Eye (tissue), 1 donor: ENCODE results near the gene CATSPER1.

Experiments used
- DNase-seq: peaks from one replicate; pipeline ENCODE4 v3.0.0-alpha.2; 2015

Gene CATSPER1

DNA sequence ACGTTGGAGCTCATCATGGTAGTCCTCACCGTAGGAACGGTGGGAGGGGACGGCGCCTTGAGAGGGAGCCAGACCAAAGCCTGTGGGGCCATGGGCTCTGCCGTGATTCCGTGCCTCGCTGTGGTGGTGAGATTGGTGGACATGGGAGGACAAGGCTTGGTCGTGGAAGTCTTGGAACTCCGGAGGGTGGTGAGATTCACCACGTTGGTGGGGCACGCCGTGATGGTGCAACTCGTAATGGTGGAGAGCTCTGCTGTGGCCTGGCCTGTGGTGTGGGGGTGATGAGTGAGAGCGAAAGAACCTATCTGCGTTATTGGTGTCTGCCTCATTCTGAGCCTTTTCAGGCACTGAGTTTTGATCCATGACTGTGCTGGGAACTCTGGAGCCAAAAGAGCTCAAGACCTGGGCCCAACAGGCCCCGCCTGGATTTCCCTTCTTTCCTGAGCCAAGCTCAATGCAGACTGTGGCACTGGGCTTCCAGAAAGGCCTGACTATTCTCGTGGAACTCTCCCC is at the start of gene CATSPER1:
Gene CATSPER1 (minus strand): TSS at position 463 of the 513 bp plus-strand sequence. CDS start 100 bp downstream, at position 363.
- DNase-seq = no peak

DNA sequence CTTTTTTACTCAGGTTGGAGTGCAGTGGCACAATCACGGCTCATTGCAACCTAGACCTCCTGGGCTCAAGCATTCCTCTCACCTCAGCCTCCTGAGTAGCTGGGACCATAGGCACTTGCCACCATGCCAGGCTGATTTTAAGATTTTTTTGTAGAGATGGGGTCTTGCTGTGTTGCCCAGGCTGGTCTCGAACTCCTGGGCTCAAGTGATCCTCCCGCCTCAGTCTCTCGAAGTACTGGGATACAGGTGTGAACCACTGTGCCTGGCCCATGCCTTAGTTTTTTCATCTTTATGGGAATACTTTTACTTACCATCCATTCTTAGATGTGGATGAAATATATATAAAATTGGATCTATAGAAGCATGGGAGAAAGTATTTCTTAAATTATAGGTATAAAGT is 49.0 kb upstream of the CATSPER1 start:
- no peak for DNase-seq

DNA sequence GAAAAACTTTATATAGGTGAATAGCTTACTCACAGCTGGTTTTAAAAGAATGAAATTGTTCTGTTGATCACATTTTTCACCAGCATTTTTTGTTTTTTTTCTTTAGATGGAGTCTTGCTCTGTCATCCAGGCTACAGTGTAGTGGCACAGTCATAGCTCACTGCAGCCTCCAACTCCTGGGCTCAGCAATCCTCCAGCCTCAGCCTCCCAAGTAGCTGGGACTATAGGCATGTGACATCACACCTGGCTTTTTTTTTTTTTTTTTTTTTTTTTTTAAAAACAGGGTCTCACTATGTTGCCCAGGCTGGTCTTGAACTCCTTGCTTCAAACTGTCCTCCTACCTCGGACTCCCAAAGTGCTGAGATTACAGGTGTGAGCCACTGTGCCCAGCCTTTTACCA is 47.4 kb upstream of the CATSPER1 start:
- DNase-seq = no peak

DNA sequence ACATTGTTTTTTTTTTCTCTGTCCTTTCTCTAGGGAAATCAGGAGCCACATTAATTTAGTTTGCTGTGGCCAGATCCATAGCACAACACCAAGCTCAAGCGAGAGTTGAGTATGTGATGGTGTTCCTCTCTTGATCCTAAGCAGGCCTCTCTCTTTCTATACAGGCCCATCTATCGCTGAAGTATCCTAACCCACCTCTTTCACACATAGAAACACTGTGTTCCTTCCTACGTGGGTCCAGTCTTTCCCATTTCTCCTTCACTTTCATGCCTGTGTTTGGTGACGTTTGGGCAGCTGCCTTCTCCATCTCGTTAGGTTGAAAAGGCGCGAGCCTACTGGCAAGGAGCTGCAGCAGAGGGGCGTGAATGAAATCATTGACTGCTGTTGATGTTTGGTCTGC is 46.2 kb upstream of the CATSPER1 start:
- DNase-seq = no peak

DNA sequence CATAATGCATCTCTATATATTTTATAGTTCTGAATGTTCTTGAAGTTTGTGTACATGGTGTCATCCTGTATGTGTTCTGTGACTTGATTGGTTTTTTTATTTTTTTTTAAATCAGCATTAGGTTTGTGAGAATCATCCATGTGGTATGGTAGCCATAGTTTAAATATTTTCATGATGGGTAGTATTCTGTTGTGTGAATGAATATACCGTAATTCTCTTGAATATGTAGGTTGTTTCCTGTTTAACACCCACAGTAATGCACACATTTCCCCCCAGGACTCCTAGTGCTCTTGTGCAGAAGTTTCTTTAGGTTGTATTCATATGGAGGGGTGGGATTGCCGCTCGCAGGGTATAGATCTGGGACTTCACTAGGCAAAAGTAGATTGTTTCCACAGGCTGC is 45.8 kb upstream of the CATSPER1 start:
- DNase-seq = no peak

DNA sequence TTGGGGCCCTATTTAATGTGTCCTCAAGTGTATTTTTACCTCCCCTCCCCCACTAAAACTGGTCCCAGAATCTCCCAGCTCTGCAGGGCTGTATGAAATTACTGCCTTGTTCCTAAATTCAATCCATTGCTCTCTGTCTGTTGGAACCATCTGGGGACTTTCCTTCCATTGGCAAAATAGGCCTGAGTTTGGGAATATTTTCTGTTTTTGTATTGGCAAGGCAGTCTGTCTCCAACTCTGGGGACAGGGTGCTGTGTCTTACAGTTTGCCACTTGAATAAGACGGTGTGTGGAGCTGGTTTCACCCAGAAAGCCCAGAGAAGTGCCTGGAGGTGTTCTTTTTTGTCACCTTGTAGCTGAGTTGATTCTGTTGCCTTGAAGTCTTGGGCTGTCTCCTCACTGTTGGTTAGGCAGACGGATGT is 45.1 kb upstream of the CATSPER1 start:
- peak; percentile 8 for DNase-seq

DNA sequence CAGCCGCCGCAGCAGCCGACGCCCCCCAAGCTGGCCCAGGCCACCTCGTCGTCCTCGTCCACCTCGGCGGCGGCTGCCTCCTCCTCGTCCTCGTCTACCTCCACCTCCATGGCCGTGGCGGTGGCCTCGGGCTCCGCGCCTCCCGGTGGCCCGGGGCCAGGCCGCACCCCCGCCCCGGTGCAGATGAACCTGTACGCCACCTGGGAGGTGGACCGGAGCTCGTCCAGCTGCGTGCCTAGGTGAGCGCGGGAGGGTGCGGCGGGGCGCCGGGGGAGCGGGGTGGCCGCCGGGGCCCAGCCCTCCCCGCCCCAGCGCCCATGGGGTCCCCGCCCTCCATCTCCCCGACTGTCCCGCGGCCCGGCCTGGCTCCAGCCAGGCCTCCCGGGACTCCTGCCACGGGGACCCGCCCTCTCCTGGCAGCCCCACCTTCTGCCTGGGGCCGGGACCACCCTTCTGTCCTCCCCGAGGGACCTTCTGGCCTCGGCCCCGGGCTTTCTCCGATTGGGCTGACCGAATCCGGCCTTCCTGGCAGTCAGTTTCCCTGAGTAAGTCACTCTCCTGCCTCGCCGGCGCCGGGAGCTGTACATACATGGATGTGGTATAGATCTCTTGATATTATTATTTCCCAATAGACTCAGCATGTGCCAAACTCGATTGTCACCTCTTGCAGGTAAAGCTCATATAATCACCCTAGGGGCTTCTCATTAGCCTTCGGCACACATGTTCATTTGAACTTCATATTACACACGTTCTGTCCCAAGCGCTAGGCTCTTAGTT is 44.5 kb upstream of the CATSPER1 start:
- DNase-seq = peak; percentile 33

DNA sequence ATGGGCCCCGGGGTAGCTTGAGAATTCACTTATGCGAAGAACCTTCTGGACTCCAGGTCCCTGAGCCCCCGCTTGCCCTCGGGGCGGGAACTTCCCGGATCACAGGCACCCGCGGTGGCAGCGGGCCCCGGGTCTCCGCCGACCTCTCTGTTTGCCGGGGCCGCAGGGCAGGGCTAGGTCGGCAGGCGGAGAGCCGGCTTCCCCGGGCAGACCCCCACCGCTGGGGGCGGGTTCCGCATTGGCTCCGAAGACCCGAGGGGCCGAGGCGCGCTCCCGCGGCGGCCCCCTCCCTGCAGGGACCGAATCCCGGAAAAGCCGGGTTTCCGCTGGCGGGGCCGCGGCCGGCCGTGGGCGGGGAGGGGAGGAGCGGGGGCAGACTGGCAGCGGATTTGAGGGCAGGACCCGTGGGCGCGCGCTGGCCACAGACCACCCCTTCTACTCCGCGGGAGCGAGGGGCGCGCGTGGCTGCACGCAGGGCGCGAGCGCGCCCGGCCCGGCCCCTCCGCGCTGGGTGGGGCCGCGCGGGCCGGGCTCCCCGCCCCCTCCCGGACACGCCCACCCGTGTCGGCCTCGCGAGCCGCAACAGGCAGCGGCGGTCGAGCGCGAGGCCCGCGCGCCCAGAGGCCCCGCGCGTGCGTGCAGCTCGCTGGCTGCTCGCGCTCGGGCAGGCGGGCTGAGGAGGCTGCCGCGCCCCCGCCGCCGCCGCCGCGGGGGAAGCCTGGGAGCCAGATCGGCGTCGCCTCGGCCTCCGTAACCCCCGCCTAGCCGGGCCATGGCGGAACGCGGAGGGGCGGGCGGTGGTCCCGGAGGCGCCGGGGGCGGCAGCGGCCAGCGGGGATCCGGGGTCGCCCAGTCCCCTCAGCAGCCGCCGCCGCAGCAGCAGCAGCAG is 43.7 kb upstream of the CATSPER1 start, which contains the start of gene PACS1:
Gene PACS1 (plus strand): TSS at position 558 of the 889 bp plus-strand sequence. CDS start 215 bp downstream, at position 773.
- DNase-seq = peak; percentile 83

DNA sequence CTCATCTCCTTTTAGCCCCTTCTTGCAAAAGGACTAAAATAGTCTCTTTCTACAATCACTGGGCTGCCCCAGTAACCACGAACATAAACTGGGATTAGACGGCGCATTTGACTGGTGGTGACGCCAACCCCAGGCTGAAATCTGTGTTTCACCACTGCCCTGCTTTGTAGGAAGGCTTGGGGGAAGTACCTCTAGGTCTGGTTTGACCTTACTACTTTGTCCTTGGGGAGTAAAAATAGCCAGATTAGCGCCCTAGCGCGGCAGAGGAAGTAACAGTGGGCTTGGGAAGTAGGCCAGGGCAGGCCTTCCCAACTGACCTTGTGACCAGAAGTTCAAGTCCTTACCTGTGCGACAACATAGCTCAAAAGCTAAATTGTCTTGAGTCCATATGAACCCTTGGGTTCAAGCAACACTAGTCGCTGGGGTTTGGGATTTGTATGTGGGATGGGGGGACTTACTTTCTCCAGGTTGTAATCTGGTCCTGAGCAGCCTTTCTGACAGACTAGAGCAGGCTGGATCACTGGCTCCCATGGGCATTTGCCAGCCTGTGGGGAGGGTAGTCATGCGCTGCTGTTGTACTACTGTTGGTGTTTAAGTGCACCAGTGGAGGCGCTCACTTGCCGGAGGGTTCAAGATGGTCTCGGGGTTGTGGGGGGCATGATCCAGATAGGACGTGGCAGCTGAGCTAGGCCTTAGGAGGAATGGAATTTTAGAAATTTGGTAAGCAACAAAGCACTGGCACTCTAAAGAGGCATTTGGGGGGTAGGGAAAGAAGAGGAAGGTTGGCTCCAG is 42.8 kb upstream of the CATSPER1 start:
- DNase-seq = peak; percentile 82

DNA sequence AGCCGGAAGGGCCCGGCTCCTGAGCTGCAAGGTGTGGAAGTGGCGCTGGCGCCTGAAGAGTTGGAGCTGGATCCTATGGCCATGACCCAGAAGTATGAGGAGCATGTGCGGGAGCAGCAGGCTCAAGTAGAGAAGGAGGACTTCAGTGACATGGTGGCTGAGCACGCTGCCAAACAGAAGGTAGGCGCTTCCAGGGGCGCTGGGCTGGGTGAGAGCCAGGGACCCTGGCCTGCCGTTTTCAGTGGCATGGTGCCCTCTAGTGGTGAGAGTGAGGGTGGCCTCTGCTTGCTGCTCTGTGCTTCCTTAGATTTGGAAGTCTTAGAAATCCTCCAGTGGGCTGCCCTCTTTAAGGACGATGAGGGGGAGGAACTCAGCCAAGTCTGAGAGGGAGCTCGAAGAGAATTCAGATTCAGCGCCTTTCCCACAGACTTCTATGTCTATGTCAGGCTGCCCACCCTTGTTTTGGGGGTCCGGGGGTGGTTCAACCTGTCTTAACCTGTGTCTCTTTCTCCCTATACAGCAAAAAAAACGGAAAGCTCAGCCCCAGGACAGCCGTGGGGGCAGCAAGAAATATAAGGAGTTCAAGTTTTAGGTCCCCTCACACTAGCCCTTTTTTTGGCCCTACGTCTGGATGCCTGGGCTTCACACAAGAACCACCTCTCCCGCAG is 42.0 kb upstream of the CATSPER1 start:
- peak; percentile 92 for DNase-seq

DNA sequence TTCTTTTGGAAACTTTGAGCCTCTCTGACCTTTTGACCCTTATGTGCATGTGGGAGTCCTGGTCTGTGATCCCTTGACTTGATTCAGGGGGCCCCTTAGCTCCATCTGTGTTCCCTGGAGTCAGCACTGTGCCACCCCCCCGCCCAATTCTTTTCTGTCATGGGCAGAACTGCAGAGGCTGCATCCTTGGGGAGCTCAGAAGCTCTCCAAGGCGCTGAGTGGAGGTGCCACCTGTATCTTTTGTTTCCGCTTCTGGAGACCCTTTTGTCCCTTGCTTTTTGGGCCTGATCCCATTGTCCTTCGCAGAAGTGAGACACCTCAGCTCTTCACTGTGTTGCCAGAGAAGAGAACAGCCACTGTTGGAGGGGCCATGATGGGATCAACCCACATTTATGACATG is 41.4 kb upstream of the CATSPER1 start:
- DNase-seq = no peak

DNA sequence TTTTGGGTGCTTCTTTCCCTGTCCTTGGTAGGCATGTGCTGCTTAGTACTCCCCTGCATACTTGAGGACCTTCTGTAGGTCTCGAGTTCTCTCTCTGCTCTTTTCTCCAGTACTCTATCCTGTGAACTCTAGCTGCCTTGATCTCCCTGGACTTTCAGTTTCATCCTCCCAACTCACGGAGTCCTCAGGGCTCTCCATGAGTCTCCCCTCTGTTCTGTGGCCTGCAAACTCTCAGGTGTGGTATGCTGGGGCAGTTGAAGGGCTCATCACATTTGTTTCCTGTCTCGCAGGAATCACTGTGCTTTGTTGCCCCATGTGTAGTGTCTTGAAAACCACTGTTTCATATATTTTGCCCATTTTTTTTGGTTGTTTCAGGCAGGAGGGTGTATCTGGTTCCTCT is 40.5 kb upstream of the CATSPER1 start:
- DNase-seq = no peak

DNA sequence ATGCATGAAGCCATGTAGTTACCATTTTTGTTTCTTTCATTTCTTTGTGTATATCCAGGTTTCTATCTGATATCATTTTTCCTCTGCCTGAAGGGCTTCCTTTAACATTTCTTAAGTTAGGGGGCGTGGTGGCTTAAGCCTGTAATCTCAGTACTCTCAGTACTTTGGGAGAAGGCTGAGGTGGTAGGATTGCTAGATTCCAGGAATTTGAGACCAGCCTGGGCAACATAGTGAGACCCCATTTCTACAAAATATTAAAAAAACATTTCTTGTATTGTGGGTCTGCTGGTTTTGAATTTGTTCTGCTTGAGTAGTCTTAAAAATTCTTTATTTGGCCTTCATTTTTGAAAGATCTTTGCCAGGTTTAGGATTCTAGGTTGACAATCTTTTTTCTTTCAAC is 38.3 kb upstream of the CATSPER1 start:
- DNase-seq = no peak

DNA sequence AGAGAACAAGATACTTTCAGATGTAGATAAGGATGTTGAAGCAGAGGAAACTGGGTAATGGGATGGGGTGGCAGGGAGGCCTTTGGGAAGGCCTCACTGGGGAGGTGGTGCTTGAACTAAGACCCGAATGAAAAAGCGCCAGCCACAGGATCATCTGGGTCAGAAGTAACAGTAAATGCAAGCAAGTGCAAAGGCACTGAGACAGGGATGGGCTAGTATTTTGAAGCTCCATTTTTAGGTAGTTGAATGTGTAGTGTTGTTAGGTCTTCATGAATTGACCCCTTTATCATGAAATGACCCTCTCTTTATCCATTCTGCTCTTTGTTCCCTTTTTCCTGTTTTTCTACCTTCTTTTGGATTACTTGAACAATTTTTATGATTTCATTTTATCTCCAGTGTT is 37.6 kb upstream of the CATSPER1 start:
- DNase-seq = no peak

DNA sequence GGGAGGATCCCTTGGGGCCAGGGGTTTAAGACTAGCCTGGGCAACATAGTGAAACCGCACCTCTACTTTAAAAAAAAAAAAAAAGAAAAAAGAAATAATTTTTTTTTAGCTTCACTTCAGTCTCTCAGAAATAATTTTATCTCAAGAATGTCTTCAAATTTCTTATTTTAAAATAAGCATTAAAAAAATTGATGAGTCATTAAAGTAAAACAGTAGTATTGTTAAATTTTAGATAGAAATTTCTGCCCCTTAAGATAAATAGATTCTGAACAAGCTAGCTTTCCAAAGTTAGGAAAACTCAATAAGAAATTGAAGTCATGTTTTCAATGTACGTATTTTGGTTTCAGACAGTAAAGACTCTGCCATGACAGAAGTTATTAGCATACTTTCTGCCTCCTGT is 36.1 kb upstream of the CATSPER1 start:
- no peak for DNase-seq

DNA sequence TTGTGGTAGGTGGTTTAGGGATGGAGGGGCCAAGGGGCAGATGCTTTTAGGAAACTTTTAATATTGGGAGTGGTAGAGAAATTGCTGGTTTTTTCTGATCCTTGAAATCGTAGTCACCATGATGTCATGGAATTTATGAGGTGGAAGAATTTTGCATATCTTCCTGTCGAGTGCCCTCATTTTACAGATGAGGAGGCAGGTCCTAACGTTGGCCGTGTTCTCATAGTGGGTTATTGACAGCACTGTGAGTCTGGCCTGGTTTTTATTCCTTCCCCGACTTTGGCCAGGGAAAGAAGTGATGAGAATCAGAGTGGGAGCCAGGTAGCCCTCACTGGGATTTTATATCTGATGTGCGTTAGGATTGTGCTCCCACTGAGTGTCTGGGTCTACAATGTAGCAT is 35.0 kb upstream of the CATSPER1 start:
- no peak for DNase-seq

DNA sequence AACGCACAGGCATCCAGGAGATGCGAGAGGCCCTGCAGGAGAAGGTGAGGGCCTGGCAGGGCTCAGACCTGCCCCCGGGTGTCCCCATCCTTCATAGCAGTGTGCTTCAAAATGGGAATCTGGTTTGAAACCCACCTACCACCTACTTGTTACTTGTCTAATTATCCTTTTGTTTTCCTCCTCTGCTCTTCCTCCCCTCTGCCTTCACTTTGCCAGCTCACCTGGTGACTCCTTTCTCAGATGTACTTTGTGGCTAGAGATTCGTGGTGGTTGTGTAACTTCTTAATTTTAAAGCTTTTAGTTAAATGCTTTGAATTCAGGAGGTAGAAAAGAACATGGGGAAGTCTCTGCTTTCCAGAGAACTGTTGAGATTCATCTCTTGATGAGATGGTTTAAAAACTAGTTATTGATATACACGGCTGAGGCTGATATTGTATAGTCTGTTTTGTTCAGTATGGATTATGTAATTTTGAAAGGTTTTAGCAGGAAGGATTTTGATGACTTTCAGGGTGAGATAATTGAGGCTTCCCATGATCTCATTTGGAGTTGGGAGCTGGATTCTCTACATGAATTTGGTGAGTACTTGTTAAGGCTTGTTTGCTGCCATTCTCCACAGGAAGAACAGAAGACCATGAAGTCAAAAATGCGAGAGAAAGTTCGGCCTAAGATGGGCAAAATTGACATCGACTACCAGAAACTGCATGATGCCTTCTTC is 33.8 kb upstream of the CATSPER1 start:
- DNase-seq = no peak

DNA sequence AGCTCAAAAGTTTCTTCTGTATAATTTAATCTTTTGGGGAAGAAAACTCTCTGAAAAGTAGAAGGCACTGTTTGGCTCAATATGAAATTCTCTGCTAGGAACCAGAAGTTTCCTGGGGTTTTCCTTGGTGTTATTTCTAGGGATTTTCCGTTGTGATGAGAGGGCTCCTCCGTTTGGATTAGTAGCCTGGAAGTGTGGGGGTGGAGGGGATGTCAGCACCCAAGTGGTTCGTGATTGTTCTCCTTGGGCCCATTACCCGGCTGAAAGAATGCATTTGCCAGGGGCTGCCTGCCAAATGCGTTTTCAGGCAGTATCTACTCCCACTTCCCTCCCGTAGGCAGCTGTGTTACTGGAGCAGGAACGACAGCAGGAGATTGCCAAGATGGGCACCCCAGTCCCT is 30.2 kb upstream of the CATSPER1 start:
- DNase-seq = no peak

DNA sequence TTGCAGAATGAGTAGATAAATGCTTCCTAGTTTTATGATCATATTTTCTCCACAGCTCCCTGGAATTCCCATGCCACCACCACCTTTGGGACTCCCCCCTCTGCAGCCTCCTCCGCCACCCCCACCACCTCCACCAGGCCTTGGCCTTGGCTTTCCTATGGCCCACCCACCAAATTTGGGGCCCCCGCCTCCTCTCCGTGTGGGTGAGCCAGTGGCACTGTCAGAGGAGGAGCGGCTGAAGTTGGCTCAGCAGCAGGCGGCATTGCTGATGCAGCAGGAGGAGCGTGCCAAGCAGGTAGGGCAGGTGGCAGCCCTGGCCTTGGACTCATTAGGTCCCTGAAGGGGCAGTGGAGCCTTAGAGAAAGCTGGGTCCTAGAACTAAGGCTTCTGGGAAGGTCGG is 28.7 kb upstream of the CATSPER1 start:
- no peak for DNase-seq

DNA sequence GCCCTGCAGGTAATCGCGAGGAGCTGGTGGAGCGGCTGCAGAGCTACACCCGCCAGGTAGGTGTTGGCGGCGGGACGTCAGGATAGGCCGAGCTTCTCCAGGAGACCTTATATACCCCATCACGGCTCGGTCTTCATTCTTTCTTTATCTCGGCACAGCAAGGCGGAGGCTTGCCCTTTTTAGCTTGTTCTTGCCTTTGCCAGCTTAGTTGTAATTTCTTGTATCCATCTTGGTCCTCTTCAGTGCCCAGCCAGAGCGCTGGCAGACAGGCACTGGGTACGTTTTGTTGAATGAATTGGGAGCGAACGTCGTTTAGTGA is 26.3 kb upstream of the CATSPER1 start:
- no peak for DNase-seq

DNA sequence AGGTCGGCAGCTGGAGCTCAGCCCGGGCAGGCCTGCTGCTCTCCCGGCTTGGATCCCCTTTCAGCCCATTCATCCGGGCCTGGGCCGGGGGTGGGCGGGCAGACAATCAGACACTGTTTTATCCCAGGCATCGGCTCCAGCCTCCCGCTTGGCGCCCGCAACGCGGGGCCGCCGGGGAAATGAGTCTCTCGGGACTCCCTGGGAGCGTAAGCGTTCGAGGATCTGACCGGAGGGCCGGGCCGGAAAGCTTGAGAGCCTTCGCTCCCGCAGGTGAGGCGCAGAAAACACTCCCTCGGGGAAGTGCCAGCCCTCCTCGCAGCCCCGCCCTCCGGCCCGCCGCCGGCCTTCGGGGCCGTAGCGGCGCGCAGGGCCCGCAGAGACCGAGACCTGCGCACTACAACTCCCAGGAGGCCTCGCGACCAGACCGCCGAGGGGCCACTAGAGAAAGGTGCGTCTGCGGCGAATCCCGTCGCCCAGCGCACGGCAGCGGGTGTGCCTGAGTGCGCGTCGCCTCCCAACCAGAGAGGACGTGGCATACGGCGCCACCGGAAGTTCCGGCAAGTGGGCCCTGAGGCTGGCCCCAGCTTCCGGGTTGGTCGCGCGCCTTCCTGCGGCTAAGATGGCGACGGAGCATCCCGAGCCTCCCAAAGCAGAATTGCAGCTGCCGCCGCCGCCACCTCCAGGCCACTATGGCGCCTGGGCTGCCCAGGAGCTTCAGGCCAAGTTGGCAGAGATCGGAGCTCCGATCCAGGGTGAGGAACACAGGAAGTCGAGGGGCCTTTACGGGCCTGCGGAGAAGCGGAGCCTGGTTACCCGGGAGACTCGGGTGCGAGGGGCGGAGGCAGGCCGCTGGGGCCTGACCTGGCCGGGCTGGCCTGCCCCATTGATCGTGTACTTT is 25.7 kb upstream of the CATSPER1 start, which contains the start of gene SF3B2:
Gene SF3B2 (plus strand): TSS at position 599 of the 898 bp plus-strand sequence. CDS start 21 bp downstream, at position 620.
- peak; percentile 98 for DNase-seq
